DMS153 (cell line): Measurements from ENCODE around the gene ENG.
A peak's percentile ranks its signal among the peaks of the same experiment; 100 is the strongest.
"Not testable (repeated sequence)": the region's sequence is repeated elsewhere in the genome, so short reads cannot be mapped to it uniquely, and the experiment has no call there.

Experiments used
- DNase-seq: peaks from one replicate; lab custom pipeline; 2025; lab: John Stamatoyannopoulos, UW

The ENG gene

GRCh38 chr9:127844821-127845359 lies 9.6 kb downstream of the ENG start:
- no peak for DNase-seq

- DNase-seq: no peak
Observed at GRCh38 chr9:127841087-127841835, 13.2 kb downstream of the ENG start.

- DNase-seq: no peak
Observed at GRCh38 chr9:127838375-127839078, 15.9 kb downstream of the ENG start.

- DNase-seq: no peak
Observed at GRCh38 chr9:127837346-127837745, 17.1 kb downstream of the ENG start.

GRCh38 chr9:127836561-127836960 lies 17.9 kb downstream of the ENG start:
- not testable (repeated sequence) for DNase-seq

GRCh38 chr9:127835991-127836516 lies 18.4 kb downstream of the ENG start:
- no peak for DNase-seq

GRCh38 chr9:127833555-127833954 lies 20.9 kb downstream of the ENG start:
- DNase-seq: no peak

- DNase-seq: no peak
Observed at GRCh38 chr9:127832248-127832647, 22.2 kb downstream of the ENG start.

- DNase-seq: no peak
Observed at GRCh38 chr9:127829205-127829906, 25.1 kb downstream of the ENG start.

GRCh38 chr9:127828262-127829031 lies 26.0 kb downstream of the ENG start:
- DNase-seq: peak; percentile 48

GRCh38 chr9:127826253-127826913 lies 28.1 kb downstream of the ENG start:
- no peak for DNase-seq

- no peak for DNase-seq
Observed at GRCh38 chr9:127825319-127826051, 29.0 kb downstream of the ENG start.

GRCh38 chr9:127822108-127822507 lies 32.4 kb downstream of the ENG start:
- no peak for DNase-seq

GRCh38 chr9:127818574-127818973 lies 35.9 kb downstream of the ENG start:
- DNase-seq: no peak

- DNase-seq: no peak
Observed at GRCh38 chr9:127817881-127818434, 36.5 kb downstream of the ENG start.

GRCh38 chr9:127816728-127817127 lies 37.7 kb downstream of the ENG start:
- DNase-seq: no peak

GRCh38 chr9:127816362-127816725 lies 38.1 kb downstream of the ENG start:
- no peak for DNase-seq

GRCh38 chr9:127815512-127816361 lies 38.7 kb downstream of the ENG start:
- no peak for DNase-seq
